PC-3 (cell line): ENCODE measurements around the gene STX11. TPM values are rescaled to one million over a fixed set of nuclear protein-coding genes. Genes with fewer than 3 reads are reported as not detected.

Experiments used
- ATAC-seq: fragments of 200-7000 bp; cut with Tn5 transposase; 2 replicates; pipeline ENCODE4 v1.9.1; 2020; ENCODE audit warnings: mild to moderate bottlenecking, moderate library complexity
- BruUV-seq: library from RNA; stranded (reverse); fragments of 400-500 nt; replicated peaks from 2 replicates; lab custom pipeline; 2021; lab: Mats Ljungman, UMichigan
- CTCF ChIA-PET: fragments of 300-600 bp; sonication (Branson Sonifier 250); formaldehyde crosslinking; loops from one replicate; lab custom pipeline; 2022; ENCODE audit warnings: antibody characterized with exemption; lab: Charles Lee
- POLR2A ChIA-PET: fragments of 300-600 bp; sonication (Branson Sonifier 250); formaldehyde crosslinking; loops from one replicate; lab custom pipeline; 2022; ENCODE audit warnings: antibody characterized with exemption; ENCODE audit not compliant: unreplicated experiment; lab: Charles Lee
- DNase-seq: peaks from one replicate; pipeline ENCODE4 v3.0.0-alpha.2; 2015
- H2AFZ ChIP-seq: fragments of 300-600 bp; sonication (generic); 2 replicates; pipeline ENCODE4 v1.6.0; 2016; ENCODE audit warnings: antibody characterized with exemption, low read length
- H3F3A ChIP-seq: fragments of 300-600 bp; sonication (generic); one replicate; pipeline ENCODE4 v1.6.0; 2017; ENCODE audit warnings: antibody characterized with exemption, low read length, control low read depth, mild to moderate bottlenecking; ENCODE audit not compliant: unreplicated experiment
- H3K27ac ChIP-seq: fragments of 300-600 bp; sonication (generic); 2 replicates; pipeline ENCODE4 v1.5.1; 2016; ENCODE audit warnings: mild to moderate bottlenecking, low read length
- H3K27me3 ChIP-seq: fragments of 300-600 bp; sonication (generic); 2 replicates; pipeline ENCODE4 v1.6.1; 2016; ENCODE audit warnings: low read length, mixed read lengths
- H3K36me3 ChIP-seq: fragments of 300-600 bp; sonication (generic); 2 replicates; pipeline ENCODE4 v1.6.1; 2016; ENCODE audit warnings: low read depth, mixed run types, low read length, mixed read lengths
- H3K4me1 ChIP-seq: fragments of 300-600 bp; sonication (generic); 2 replicates; pipeline ENCODE4 v1.5.1; 2016; ENCODE audit warnings: low read length; ENCODE audit not compliant: insufficient read depth
- H3K4me2 ChIP-seq: fragments of 300-600 bp; sonication (generic); 2 replicates; pipeline ENCODE4 v1.6.0; 2016; ENCODE audit warnings: low read length
- H3K4me3 ChIP-seq: fragments of 300-600 bp; sonication (generic); 2 replicates; pipeline ENCODE4 v1.5.1; 2016; ENCODE audit warnings: mild to moderate bottlenecking, low read length, mixed read lengths
- H3K79me2 ChIP-seq: fragments of 300-600 bp; sonication (generic); 2 replicates; pipeline ENCODE4 v1.6.1; 2017; ENCODE audit warnings: low read length, mixed read lengths
- H3K9ac ChIP-seq: fragments of 300-600 bp; sonication (generic); 2 replicates; pipeline ENCODE4 v1.6.0; 2016; ENCODE audit warnings: mild to moderate bottlenecking, low read length
- H3K9me2 ChIP-seq: fragments of 300-600 bp; sonication (generic); replicated peaks from 2 replicates; pipeline ENCODE4 v1.6.1; 2016; ENCODE audit warnings: mixed run types, low read length, mixed read lengths
- H3K9me3 ChIP-seq: fragments of 300-600 bp; sonication (generic); 2 replicates; pipeline ENCODE4 v1.6.1; 2016; ENCODE audit warnings: low read length, mixed read lengths
- H4K20me1 ChIP-seq: fragments of 300-600 bp; sonication (generic); 2 replicates; pipeline ENCODE4 v1.6.1; 2016; ENCODE audit warnings: low read length, mixed read lengths
- EZH2 ChIP-seq: fragments of 300-600 bp; sonication (generic); IDR thresholded peaks from one replicate; pipeline ENCODE4 v1.6.1; 2017; ENCODE audit warnings: antibody characterized with exemption, mild to moderate bottlenecking, low read length; ENCODE audit not compliant: unreplicated experiment
- EZH2phosphoT487 ChIP-seq: fragments of 300-600 bp; sonication (generic); IDR thresholded peaks from 2 replicates; pipeline ENCODE4 v1.6.1; 2018; ENCODE audit warnings: mild to moderate bottlenecking, antibody characterized with exemption, low read length, borderline replicate concordance
- intact Hi-C: fragments of 100-400 bp; cut with micrococcal nuclease; formaldehyde crosslinking; loops from 2 replicates; pipeline ENCODE4 v1.9.0; 2023
- total RNA-seq: library from RNA; depleted of rRNA; stranded (reverse); fragments of >200 nt; gene quantifications from 2 replicates; pipeline ENCODE4 v1.2.3, GENCODE V29; 2014
- TF ChIP-seq, protein P1 (sequence below): fragments of 300-600 bp; sonication (generic); conservative IDR thresholded peaks from 2 replicates; pipeline ENCODE4 v1.5.1; 2017; ENCODE audit warnings: antibody characterized with exemption, low read depth, mild to moderate bottlenecking, low read length

STX11 gene
- total RNA-seq, 1 experiment from 2014 or later: 1.5 TPM

DNA sequence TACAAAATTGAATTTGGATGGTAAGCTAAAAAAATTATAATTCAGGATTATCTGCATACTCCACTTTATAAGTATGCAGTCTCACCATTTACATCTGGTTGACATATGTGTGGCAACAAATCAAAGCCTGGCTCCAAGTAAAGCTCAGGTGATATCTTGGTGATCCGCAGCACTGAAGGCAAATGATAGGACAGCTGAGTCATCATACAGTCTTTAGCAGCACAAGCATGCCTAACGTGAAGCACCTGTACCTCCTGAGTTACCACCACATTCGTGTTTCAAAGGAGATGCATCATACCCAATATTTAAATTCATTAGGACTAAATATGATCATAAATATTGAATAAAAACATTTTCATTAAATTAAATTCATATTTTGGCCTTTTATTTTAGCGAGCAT, 11.8 kb upstream of the STX11 start:
- CTCF ChIA-PET: no interaction called here

DNA sequence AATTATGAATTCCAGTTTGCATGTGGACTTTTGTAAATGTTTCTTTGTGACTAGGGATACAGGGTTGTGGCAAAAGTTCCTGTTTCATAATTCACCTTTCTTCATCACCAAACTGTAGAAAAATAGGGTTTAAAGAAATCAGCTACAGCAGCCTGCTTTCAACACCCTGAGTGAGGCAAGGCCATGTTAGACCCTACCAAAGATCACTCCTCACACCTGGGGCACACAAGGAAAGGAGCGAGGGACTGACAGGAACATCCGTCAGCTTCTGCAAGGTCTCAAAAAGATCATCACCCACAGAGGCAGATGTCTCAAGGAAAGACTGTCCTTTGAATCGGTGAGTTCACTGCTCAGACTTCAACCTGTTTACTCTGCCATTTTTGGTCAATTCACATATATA, 10.5 kb upstream of the STX11 start:
- Histone ChIP-seq H3K9ac (no peak overlapping the region), H3F3A (no peaks in the 10 kb centered on the region), H3K79me2 (no peaks in the 10 kb centered on the region), H4K20me1 (no peaks in the 10 kb centered on the region), H3K27me3 (no peaks in the 10 kb centered on the region), H3K9me2 (no peaks in the 10 kb centered on the region), H3K27ac (no peak overlapping the region), H3K9me3 (no peaks in the 10 kb centered on the region), H3K4me3 (no peak overlapping the region), H3K36me3 (no peaks in the 10 kb centered on the region), H2AFZ (no peak overlapping the region), H3K4me2 (no peak overlapping the region), H3K4me1 (no peaks in the 10 kb centered on the region)
- no TSS peak for BruUV-seq
- TF ChIP-seq EZH2: no peak
- TF ChIP-seq EZH2phosphoT487: no peak
- TF ChIP-seq, protein P1, sequence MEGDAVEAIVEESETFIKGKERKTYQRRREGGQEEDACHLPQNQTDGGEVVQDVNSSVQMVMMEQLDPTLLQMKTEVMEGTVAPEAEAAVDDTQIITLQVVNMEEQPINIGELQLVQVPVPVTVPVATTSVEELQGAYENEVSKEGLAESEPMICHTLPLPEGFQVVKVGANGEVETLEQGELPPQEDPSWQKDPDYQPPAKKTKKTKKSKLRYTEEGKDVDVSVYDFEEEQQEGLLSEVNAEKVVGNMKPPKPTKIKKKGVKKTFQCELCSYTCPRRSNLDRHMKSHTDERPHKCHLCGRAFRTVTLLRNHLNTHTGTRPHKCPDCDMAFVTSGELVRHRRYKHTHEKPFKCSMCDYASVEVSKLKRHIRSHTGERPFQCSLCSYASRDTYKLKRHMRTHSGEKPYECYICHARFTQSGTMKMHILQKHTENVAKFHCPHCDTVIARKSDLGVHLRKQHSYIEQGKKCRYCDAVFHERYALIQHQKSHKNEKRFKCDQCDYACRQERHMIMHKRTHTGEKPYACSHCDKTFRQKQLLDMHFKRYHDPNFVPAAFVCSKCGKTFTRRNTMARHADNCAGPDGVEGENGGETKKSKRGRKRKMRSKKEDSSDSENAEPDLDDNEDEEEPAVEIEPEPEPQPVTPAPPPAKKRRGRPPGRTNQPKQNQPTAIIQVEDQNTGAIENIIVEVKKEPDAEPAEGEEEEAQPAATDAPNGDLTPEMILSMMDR: no peak
- POLR2A ChIA-PET: no interaction called here
- no peak for ATAC-seq
- no peak for DNase-seq
- CTCF ChIA-PET: no interaction called here
- intact Hi-C loops: no loop called here

More for the DNA sequence above, 11.8 kb upstream of the STX11 start:
- H3K79me2 ChIP-seq: no peaks in the 10 kb centered on the region
- no peak overlapping the region for H3K4me2 ChIP-seq
- BruUV-seq: no TSS peak
- no peak overlapping the region for H3K4me3 ChIP-seq
- no peaks in the 10 kb centered on the region for H3K9me2 ChIP-seq
- no peak for TF ChIP-seq EZH2phosphoT487
- no peak for TF ChIP-seq EZH2
- TF ChIP-seq, protein P1: no peak
- H3K9me3 ChIP-seq: no peaks in the 10 kb centered on the region
- no peak overlapping the region for H2AFZ ChIP-seq
- no peaks in the 10 kb centered on the region for H3F3A ChIP-seq
- ATAC-seq (no peak), DNase-seq (no peak)
- H3K4me1 ChIP-seq: no peaks in the 10 kb centered on the region
- no peaks in the 10 kb centered on the region for H4K20me1 ChIP-seq
- no peaks in the 10 kb centered on the region for H3K36me3 ChIP-seq
- POLR2A ChIA-PET: no interaction called here
- H3K27me3 ChIP-seq: no peaks in the 10 kb centered on the region
- no peak overlapping the region for H3K9ac ChIP-seq
- intact Hi-C loops: no loop called here
- H3K27ac ChIP-seq: no peak overlapping the region

DNA sequence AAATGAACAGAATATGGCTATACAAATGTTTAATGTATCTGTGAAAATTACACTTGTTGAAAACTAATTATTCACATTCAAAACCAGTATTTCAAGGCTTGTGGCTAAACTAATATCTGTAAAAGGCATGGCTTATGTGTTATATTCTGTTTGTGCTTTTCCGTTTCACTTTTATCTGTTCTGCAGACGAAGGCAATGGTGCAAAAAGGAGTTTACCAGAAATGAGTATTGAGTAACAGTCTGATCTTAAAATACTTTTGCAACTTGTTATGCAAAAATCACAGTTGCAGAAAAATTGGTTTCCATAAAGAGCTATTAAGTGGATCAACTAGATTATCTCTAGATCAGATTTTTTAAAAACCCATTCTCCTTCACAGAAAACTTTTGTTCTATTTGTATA, 9.4 kb upstream of the STX11 start:
- no peaks in the 10 kb centered on the region for H3K36me3 ChIP-seq
- no peak for TF ChIP-seq EZH2
- no peak for TF ChIP-seq EZH2phosphoT487
- TF ChIP-seq, protein P1: no peak
- H3K79me2 ChIP-seq: no peaks in the 10 kb centered on the region
- H2AFZ ChIP-seq: no peak overlapping the region
- H3K4me1 ChIP-seq: no peaks in the 10 kb centered on the region
- no peak overlapping the region for H3K4me2 ChIP-seq
- intact Hi-C loops: no loop called here
- no peaks in the 10 kb centered on the region for H3K27me3 ChIP-seq
- ATAC-seq (no peak), DNase-seq (no peak)
- H3K4me3 ChIP-seq: no peak overlapping the region
- CTCF ChIA-PET: no interaction called here
- BruUV-seq: no TSS peak
- H3K9ac ChIP-seq: no peak overlapping the region
- H4K20me1 ChIP-seq: no peaks in the 10 kb centered on the region
- POLR2A ChIA-PET: no interaction called here
- no peaks in the 10 kb centered on the region for H3F3A ChIP-seq
- H3K9me3 ChIP-seq: no peaks in the 10 kb centered on the region
- no peaks in the 10 kb centered on the region for H3K9me2 ChIP-seq
- no peak overlapping the region for H3K27ac ChIP-seq
